ENCODE results near the gene UNC13D.
"Not testable (repeated sequence)": the region's sequence is repeated elsewhere in the genome, so short reads cannot be mapped to it uniquely, and the experiment has no call there.

The UNC13D gene

GRCh38 chr17:75874323-75875181 lies 30.3 kb upstream of the UNC13D start:
- no peak for DNase-seq

DNA sequence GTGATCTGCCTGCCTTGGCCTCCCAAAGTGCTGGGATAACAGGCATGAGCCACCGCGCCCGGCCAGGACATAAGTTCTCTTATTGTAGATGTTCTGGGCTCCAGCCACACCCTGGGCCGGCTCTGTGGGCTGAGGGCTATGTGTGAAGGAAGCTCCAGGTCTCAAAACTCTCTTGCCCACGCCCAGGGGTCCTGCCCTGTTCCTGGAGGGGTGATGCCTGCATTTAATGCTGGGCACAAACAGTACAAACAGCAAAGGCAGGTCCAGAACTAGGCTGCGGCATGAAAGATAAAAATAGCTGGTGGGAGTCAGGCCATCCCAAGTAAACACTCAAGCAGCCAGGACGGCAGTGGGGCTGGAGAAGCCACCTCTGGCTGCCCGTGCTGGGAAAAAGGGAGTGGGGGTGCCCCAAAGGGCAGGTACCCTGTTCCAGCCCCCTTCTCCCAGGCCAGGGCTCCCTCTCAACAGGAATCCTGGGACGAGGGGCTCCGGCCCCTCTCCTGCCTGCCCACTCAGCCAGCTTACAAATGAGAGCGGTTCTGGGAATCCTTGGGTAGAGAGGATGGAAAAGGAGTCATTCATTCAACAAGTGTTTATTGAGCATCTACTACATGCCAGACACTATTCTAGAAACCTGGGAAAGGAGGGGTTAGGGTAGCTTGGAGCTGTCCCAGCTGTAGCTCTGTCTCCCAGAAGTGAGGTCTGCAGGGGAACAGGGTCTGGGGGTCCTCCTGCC lies 29.6 kb upstream of the UNC13D start:
- DNase-seq: no peak

- no peak for DNase-seq
Observed at GRCh38 chr17:75872434-75873351, 28.5 kb upstream of the UNC13D start.

- DNase-seq: not testable (repeated sequence)
Observed at GRCh38 chr17:75870228-75870627, 26.0 kb upstream of the UNC13D start.

- DNase-seq: no peak
Observed at GRCh38 chr17:75869282-75870141, 25.3 kb upstream of the UNC13D start.

GRCh38 chr17:75868730-75869281 lies 24.6 kb upstream of the UNC13D start:
- DNase-seq: not testable (repeated sequence)

- DNase-seq: not testable (repeated sequence)
Observed at GRCh38 chr17:75865404-75866188, 21.4 kb upstream of the UNC13D start.

DNA sequence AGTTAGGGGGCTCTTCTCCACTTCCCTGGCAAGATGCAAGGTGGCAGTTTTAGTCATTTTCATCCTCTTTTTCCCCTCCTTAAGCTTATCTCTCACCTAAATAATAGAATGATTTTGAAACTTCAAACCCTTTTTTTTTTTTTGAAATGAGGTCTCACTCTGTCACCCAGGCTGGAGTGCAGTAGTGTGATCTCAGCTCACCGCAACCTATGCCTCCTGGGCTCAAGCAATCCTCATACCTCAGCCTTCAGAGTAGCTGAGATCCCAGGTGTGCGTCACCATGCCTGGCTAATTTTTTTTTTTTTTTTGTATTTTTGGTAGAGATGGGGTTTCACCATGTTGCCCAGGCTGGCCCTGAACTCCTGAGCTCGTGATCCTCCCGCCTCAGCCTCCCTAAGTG lies 20.7 kb upstream of the UNC13D start:
- DNase-seq: not testable (repeated sequence)

GRCh38 chr17:75864448-75864871 lies 20.3 kb upstream of the UNC13D start:
- DNase-seq: no peak

DNA sequence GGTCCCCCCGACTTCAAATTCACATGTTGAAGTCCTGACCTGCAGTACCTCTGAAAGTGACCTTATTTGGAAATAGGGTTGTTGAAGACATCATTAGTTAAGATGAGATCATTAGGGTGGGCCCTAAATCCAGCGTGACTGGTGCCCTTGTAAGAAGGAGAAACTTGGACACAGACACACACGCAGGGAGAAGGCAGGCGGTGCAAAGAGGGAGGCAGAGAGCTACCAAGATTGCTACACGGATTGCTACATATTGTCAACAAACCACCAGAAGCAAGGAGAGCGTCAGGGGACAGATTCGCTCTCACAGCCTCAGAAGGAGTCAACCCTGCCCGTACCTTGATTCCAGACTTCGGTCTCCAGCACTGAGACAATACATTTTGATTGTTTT lies 17.7 kb upstream of the UNC13D start:
- no peak for DNase-seq

DNA sequence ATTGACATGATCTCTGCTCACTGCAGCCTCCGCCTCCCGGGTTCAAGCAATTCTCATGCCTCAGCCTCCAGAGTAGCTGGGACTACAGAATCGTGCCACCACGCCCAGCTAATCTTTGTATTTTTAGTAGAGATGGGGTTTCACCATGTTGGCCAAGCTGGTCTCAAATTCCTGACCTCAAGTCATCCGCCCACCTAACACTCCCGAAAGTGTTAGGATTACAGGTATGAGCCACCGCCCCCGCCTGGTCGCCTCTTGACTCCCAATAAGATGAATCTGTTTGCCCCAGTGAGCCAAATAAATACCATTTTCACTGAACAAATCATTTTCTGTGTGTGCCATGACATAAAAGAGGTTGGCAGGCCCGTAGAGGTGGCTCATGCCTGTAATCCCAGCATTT lies 15.2 kb upstream of the UNC13D start:
- not testable (repeated sequence) for DNase-seq

DNA sequence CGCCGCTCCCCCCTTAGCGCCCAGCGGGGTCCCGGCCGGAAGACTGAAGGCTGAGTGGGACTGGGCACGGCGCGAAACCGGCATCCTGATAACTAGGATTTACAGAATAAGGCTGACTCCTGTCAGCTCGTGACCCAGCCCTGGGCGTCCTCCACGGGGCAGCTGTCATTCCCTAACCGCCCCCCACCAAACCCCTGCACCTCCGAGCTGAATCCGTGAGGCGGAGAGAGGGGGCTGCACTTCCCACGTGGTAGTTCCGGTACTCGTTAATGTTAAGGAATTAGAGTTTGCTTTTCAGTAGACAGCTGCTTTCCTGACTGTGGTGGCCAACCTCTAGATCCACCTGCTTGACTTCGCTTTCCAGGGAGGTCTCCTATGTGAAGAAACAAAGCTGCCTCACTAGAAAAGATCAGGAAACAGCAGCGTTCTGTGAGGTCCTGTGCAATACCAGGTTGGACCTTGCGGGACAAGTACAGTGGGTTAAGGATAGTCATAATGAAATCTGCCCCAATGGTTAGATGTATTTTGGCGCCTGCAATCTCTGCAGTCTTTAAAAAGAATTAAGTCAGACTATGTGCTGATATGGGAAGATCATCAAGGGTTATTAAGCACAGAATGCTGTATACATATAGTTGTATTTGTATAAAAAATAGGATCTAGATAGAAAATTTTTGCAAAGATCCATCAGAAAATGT lies 12.0 kb upstream of the UNC13D start:
- peak; percentile 78 for DNase-seq

DNA sequence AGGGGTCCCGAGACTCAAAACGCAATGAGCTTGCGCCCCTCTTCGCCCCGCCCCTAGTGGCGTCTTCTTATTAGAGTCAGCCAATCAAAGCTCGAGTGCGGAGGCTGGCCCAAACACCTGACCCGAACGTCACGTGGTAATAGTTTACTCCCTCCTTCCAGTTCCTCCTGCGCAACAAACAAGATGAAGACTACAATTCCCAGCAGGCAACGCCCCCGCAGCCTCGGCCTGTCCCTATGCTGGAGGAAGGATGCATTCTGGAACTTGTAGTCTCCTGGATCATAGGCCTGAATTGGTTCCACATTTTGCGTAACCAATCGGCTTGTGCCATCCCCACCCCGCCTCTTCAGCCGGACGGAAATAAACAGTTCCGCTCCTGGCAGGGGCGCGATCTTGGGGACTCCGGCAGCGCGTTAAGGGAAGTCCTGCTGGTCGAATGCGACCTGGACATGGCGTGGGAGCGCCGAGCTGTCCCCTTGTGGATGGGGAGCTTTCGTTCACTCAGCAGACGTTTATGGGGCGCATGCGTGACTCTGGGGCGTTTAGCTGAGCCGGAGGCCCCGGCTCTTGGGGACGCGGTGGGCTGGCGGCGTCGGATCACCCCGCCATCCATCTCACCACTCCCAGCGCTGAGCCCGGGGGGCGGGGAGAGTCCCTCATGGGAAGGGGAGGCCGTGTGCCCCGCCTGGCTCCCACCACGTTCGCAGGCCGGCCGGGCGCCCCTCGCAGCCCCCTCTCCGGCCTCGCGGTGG lies 11.3 kb upstream of the UNC13D start, which contains the start of gene WBP2:
Gene WBP2 (minus strand): TSS at position 26 of the 752 bp plus-strand sequence. CDS start 38 bp downstream, outside the sequence.
- DNase-seq: peak; percentile 100

DNA sequence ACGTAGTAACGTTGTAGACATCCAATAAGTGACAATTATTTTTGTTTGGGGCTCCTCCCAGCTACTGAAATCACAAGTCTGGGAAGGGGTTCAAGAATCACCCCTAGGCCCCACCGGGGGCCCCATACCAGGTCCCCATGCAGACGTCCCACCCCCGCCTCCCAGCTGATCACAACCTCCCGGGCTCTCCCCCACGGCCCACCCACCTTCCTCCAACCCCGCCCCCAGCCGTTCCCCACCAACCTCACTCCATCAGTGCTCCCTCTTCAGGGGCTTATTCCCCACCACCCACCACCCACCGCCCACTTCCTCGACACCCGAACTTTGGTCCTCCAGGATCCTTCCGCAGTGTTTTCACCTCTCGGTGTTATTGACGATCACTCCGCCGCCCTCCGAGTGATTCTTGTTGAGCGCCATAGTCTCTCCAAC lies 10.7 kb upstream of the UNC13D start:
- no peak for DNase-seq

GRCh38 chr17:75854101-75854748 lies 10.0 kb upstream of the UNC13D start:
- DNase-seq: no peak

GRCh38 chr17:75853433-75853832 lies 9.2 kb upstream of the UNC13D start:
- DNase-seq: no peak

- DNase-seq: not testable (repeated sequence)
Observed at GRCh38 chr17:75851693-75851991, 7.4 kb upstream of the UNC13D start.

DNA sequence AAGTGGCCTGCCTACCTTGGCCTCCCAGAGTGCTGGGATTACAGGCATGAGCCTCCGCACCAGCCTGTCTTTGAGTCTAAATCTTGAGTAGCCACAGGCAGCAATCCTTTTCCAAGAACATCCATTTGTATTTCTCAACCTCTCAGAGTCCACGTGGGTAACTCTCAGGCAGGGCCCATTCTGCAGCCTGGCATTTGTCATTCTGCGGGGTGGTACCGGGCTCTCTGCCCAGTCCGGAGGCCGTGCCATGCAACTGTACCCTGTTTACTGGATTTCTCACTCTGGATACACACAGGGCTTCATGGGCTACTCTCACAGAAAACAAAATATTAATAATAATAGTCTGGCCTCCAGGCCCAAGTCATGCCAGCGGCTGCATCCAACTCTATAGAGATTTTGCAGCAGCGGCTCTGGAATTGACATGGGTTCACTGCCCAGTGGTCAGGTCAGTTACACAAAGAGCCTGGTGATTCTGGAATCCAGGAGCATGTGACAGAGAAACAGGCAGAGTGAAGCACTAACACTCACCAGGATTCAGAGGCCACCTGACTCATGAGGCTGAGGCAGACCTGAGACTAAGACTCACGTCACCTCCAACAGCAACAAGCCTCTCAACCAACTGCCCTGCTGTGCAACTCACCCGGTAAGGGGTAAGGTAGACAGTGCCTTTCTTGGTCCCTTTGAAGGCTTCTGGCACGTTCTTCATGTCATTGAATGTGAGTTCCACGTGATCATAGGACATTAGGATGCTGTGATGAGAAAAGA lies 6.9 kb upstream of the UNC13D start:
- no peak for DNase-seq

All from NCI-H524 treated with DMSO at 0.1 percent for 48 hours (cell line).